Measurements from ENCODE around the gene CCDC91. TPM values are rescaled to one million over a fixed set of nuclear protein-coding genes. Genes with fewer than 3 reads are reported as not detected.

CCDC91 gene
- total and polyA plus RNA-seq, 9 of the 15 experiments (the other 6 are each of a cell fraction or from before 2014, with no cell fraction given) = 10.1 to 31.1 (median 26.3) TPM

DNA sequence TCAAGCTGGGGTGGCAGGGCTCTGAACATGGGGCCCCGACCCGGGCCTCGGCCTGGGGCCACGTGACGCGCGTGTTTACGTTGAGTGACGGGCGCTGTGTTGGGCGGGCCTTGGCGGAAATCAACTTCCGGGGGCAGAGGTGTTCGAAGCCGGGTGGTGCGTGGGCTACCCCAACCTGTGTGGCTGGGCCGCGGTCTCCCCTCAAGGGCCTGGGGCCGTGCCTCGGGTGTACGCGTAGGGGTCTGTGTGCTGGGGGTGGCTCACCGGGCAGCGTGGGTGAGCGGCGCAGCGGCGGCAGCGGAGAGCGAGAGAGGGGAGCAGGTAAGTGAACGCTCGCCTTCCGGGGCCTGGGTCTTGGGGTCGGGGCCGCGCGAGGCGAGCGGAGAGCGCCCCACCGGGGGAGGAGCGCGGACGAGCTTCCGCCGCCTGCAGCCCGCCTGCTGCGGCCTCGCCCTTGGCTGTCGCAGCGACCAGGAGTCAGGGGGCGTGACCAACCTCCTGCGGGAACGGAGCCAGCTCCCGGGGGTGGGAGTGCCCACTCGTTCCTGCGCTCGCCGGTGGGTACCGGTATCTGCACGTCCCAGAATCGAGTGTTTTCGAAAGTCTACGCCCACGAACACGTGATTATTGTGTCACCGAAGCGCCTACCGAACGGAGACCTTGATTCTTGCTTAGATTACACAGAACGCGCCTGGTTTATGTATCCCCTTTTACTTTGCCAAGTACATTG, at the start of gene CCDC91 (continued):
- TF ChIP-seq SAP30 (IDR thresholded peaks at IDR 0.05; ENCODE audit: borderline replicate concordance, insufficient read depth, low read depth, low read length, poor library complexity, severe bottlenecking) (no peak), PRPF4 (IDR thresholded peaks at IDR 0.05; ENCODE audit: insufficient read depth, low read depth, low read length, poor library complexity, severe bottlenecking) (peak; percentile 55), ILK (tag; IDR thresholded peaks at IDR 0.05; ENCODE audit: borderline replicate concordance, low read depth) (no peak), ZNF589 (CRISPR knock-in tag; IDR thresholded peaks at IDR 0.05; ENCODE audit: low read depth) (no peak), ZNF23 (CRISPR knock-in tag; IDR thresholded peaks at IDR 0.05) (no peak), HOXB6 (CRISPR knock-in tag; IDR thresholded peaks at IDR 0.05; ENCODE audit: borderline replicate concordance) (no peak), ZFX (CRISPR knock-in tag; IDR thresholded peaks at IDR 0.05) (peak; percentile 97), L3MBTL2 (IDR thresholded peaks at IDR 0.05) (peak; percentile 96), TEAD1 (CRISPR knock-in tag; IDR thresholded peaks at IDR 0.05) (peak; percentile 1 to 72; a peak in 1 of 4 replicates), ZSCAN29 (IDR thresholded peaks at IDR 0.05) (no peak), ZFP36 (IDR thresholded peaks at IDR 0.05; ENCODE audit: low read depth, low read length, partially characterized antibody) (no peak), BHLHE40 (IDR thresholded peaks at IDR 0.05; ENCODE audit: low read length) (peak; percentile 92), ARID3B (CRISPR knock-in tag; IDR thresholded peaks at IDR 0.05; ENCODE audit: borderline replicate concordance) (no peak), SMARCA5 (IDR thresholded peaks at IDR 0.05) (no peak), FOS (IDR thresholded peaks at IDR 0.05; ENCODE audit: extremely low read depth, insufficient read length) (no peak), SMARCB1 (IDR thresholded peaks at IDR 0.05; ENCODE audit: insufficient read length, low read depth) (peak; percentile 20), ILF3 (IDR thresholded peaks at IDR 0.05; ENCODE audit: borderline replicate concordance) (no peak)
- TF ChIP-seq, protein P1, sequence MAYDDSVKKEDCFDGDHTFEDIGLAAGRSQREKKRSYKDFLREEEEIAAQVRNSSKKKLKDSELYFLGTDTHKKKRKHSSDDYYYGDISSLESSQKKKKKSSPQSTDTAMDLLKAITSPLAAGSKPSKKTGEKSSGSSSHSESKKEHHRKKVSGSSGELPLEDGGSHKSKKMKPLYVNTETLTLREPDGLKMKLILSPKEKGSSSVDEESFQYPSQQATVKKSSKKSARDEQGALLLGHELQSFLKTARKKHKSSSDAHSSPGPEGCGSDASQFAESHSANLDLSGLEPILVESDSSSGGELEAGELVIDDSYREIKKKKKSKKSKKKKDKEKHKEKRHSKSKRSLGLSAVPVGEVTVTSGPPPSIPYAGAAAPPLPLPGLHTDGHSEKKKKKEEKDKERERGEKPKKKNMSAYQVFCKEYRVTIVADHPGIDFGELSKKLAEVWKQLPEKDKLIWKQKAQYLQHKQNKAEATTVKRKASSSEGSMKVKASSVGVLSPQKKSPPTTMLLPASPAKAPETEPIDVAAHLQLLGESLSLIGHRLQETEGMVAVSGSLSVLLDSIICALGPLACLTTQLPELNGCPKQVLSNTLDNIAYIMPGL (CRISPR knock-in tag; IDR thresholded peaks at IDR 0.05) = no peak
- TF ChIP-seq, protein P2, sequence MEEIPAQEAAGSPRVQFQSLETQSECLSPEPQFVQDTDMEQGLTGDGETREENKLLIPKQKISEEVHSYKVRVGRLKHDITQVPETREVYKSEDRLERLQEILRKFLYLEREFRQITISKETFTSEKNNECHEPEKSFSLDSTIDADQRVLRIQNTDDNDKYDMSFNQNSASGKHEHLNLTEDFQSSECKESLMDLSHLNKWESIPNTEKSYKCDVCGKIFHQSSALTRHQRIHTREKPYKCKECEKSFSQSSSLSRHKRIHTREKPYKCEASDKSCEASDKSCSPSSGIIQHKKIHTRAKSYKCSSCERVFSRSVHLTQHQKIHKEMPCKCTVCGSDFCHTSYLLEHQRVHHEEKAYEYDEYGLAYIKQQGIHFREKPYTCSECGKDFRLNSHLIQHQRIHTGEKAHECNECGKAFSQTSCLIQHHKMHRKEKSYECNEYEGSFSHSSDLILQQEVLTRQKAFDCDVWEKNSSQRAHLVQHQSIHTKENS (CRISPR knock-in tag; IDR thresholded peaks at IDR 0.05) = no peak
- TF ChIP-seq, protein P3, sequence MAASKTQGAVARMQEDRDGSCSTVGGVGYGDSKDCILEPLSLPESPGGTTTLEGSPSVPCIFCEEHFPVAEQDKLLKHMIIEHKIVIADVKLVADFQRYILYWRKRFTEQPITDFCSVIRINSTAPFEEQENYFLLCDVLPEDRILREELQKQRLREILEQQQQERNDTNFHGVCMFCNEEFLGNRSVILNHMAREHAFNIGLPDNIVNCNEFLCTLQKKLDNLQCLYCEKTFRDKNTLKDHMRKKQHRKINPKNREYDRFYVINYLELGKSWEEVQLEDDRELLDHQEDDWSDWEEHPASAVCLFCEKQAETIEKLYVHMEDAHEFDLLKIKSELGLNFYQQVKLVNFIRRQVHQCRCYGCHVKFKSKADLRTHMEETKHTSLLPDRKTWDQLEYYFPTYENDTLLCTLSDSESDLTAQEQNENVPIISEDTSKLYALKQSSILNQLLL (CRISPR knock-in tag; IDR thresholded peaks at IDR 0.05; ENCODE audit: borderline replicate concordance) = no peak
